Measurements from ENCODE around the gene RYR3. TPM values are rescaled to one million over a fixed set of nuclear protein-coding genes. Genes with fewer than 3 reads are reported as not detected.

Gene RYR3
- polyA plus RNA-seq, 1 donor (not counting 4 experiments of a cell fraction or from before 2014, with no cell fraction given): 0.04 TPM

- H3K4me1 ChIP-seq (ENCODE audit: control insufficient read depth, extremely low read depth, insufficient read depth, low read length): no peaks in the 10 kb centered on the region
- H3K36me3 ChIP-seq (ENCODE audit: control insufficient read depth in 2 of 2, extremely low read depth in 1 of 2, insufficient read depth in 2 of 2, low read length in 2 of 2): no peaks in the 10 kb centered on the region
- H3K9me1 ChIP-seq (ENCODE audit: control insufficient read depth, extremely low read depth, insufficient read depth, low read length): no peaks in the 10 kb centered on the region
- no peak overlapping the region for H3K4me3 ChIP-seq (ENCODE audit: control insufficient read depth in 2 of 3, extremely low read depth in 1 of 3, insufficient read depth in 2 of 3, low read depth in 1 of 3, low read length in 3 of 3)
- dilution Hi-C loops (cut with MboI; ENCODE audit: extremely low pct_ligation_motif_present, low sequenced_read_pairs): no loop called here
- H3K4me2 ChIP-seq (ENCODE audit: control insufficient read depth, extremely low read depth, insufficient read depth, low read depth, low read length): no peak overlapping the region
- H3K9ac ChIP-seq (ENCODE audit: control insufficient read depth, extremely low read depth, insufficient read depth, low read length): no peak overlapping the region
- H2AFZ ChIP-seq (ENCODE audit: control insufficient read depth, low read length): no peak overlapping the region
- DNase-seq (ENCODE audit: low read depth, low spot score) (no peak), FAIRE-seq (no peak)
- no peaks in the 10 kb centered on the region for H3K27me3 ChIP-seq (ENCODE audit: control insufficient read depth, extremely low read depth, insufficient read depth, low read length)
- no peak overlapping the region for H3K27ac ChIP-seq (ENCODE audit: control insufficient read depth, insufficient read depth, low read length)
- TF ChIP-seq CTCF (optimal IDR thresholded peaks at IDR 0.05 in 1 of 3, IDR thresholded peaks at IDR 0.05 in 1 of 3, conservative IDR thresholded peaks at IDR 0.05 in 1 of 3; ENCODE audit: extremely low read depth in 1 of 3, insufficient read depth in 2 of 3, low read length in 3 of 3): no peak
- TF ChIP-seq EZH2 (IDR thresholded peaks at IDR 0.05; ENCODE audit: low read length): no peak
- no peaks in the 10 kb centered on the region for H3K9me3 ChIP-seq (ENCODE audit: control insufficient read depth, low read depth, low read length)
- no peaks in the 10 kb centered on the region for H3K79me2 ChIP-seq (ENCODE audit: control insufficient read depth, insufficient read depth, low read length)
- no peaks in the 10 kb centered on the region for H4K20me1 ChIP-seq (ENCODE audit: control insufficient read depth, extremely low read depth, insufficient read depth, low read length)
These were observed 158.0 kb downstream of the RYR3 start for GRCh38 chr15:33468740-33469139.

DNA sequence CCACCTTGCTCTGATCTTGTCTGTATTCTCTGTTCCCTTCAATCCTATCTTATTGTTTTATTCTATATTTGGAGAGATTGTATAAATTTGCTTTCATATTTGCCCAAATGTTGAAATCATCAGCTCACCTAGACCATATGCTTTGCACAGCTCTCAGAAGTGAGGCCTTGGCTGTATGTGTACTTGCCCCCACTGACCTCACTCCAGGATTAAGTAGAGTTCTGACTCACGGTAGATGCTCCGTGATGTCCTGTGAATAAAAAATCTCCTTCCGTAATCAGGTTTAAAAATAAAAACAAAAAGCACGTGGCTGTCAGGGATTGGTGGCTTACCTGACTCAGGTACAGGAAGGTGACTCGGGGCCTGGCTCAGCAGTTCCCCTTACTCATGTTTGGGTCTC is 162.2 kb downstream of the RYR3 start:
- Histone ChIP-seq H3K9ac (ENCODE audit: control insufficient read depth, extremely low read depth, insufficient read depth, low read length) (no peak overlapping the region), H3K4me2 (ENCODE audit: control insufficient read depth, extremely low read depth, insufficient read depth, low read depth, low read length) (no peak overlapping the region), H2AFZ (ENCODE audit: control insufficient read depth, low read length) (no peak overlapping the region), H3K9me3 (ENCODE audit: control insufficient read depth, low read depth, low read length) (no peaks in the 10 kb centered on the region), H3K27ac (ENCODE audit: control insufficient read depth, insufficient read depth, low read length) (no peak overlapping the region), H3K9me1 (ENCODE audit: control insufficient read depth, extremely low read depth, insufficient read depth, low read length) (no peaks in the 10 kb centered on the region), H3K4me1 (ENCODE audit: control insufficient read depth, extremely low read depth, insufficient read depth, low read length) (no peaks in the 10 kb centered on the region), H3K27me3 (ENCODE audit: control insufficient read depth, extremely low read depth, insufficient read depth, low read length) (no peaks in the 10 kb centered on the region), H4K20me1 (ENCODE audit: control insufficient read depth, extremely low read depth, insufficient read depth, low read length) (no peaks in the 10 kb centered on the region), H3K4me3 (ENCODE audit: control insufficient read depth in 2 of 3, extremely low read depth in 1 of 3, insufficient read depth in 2 of 3, low read depth in 1 of 3, low read length in 3 of 3) (no peak overlapping the region), H3K36me3 (ENCODE audit: control insufficient read depth in 2 of 2, extremely low read depth in 1 of 2, insufficient read depth in 2 of 2, low read length in 2 of 2) (no peaks in the 10 kb centered on the region), H3K79me2 (ENCODE audit: control insufficient read depth, insufficient read depth, low read length) (no peaks in the 10 kb centered on the region)
- dilution Hi-C loops (cut with MboI; ENCODE audit: extremely low pct_ligation_motif_present, low sequenced_read_pairs): no loop called here
- DNase-seq (ENCODE audit: low read depth, low spot score) (no peak), FAIRE-seq (no peak)
- no peak for TF ChIP-seq CTCF (optimal IDR thresholded peaks at IDR 0.05 in 1 of 3, IDR thresholded peaks at IDR 0.05 in 1 of 3, conservative IDR thresholded peaks at IDR 0.05 in 1 of 3; ENCODE audit: extremely low read depth in 1 of 3, insufficient read depth in 2 of 3, low read length in 3 of 3)
- TF ChIP-seq EZH2 (IDR thresholded peaks at IDR 0.05; ENCODE audit: low read length): no peak
